ENCODE results near the gene WDR81. TPM values are rescaled to one million over a fixed set of nuclear protein-coding genes. Genes with fewer than 3 reads are reported as not detected.
A peak's percentile ranks its signal among the peaks of the same experiment; 100 is the strongest.

The WDR81 gene
- total RNA-seq, 1 donor from 2014 or later, result 18.3 TPM

- no peaks in the 10 kb centered on the region for H3K27me3 Mint-ChIP-seq
- no peaks in the 10 kb centered on the region for H3K9me3 Mint-ChIP-seq
- intact Hi-C loops (cut with micrococcal nuclease), result loop anchor here (5.0 kb wide), 1 partner anchor 57 kb away; the partner anchor contains the start of gene WDR81
- H3K4me3 Mint-ChIP-seq, result no peak overlapping the region
- peaks cover 50% of the 10 kb centered on the region for H3K36me3 Mint-ChIP-seq (ENCODE audit: low read depth)
- H3K4me1 Mint-ChIP-seq, result peaks cover 5% of the 10 kb centered on the region
- DNase-seq, result no peak
- no peak overlapping the region for H3K27ac Mint-ChIP-seq
Measured at GRCh38 chr17:1779571-1780131, 55.1 kb downstream of the WDR81 start.

- intact Hi-C loops (cut with micrococcal nuclease), result loop anchor here (5.0 kb wide), 1 partner anchor 60 kb away; the partner anchor contains the start of gene WDR81
Measured at GRCh38 chr17:1782171-1782567, 57.7 kb downstream of the WDR81 start.

GRCh38 chr17:1783271-1783670, 58.8 kb downstream of the WDR81 start:
- H3K27ac Mint-ChIP-seq, result peak overlapping the region; percentile 71
- peaks cover 51% of the 10 kb centered on the region for H3K36me3 Mint-ChIP-seq (ENCODE audit: low read depth)

More at GRCh38 chr17:1782171-1782567, 57.7 kb downstream of the WDR81 start:
- Mint-ChIP-seq H3K9me3 (no peaks in the 10 kb centered on the region), H3K36me3 (ENCODE audit: low read depth) (peaks cover 56% of the 10 kb centered on the region), H3K27me3 (no peaks in the 10 kb centered on the region), H3K4me3 (no peak overlapping the region), H3K27ac (no peak overlapping the region), H3K4me1 (peaks cover 7% of the 10 kb centered on the region)
- no peak for DNase-seq

GRCh38 chr17:1783834-1784611, 59.5 kb downstream of the WDR81 start:
- H3K4me1 Mint-ChIP-seq, result peaks cover 7% of the 10 kb centered on the region
- peak overlapping the region; percentile 71 for H3K27ac Mint-ChIP-seq
- intact Hi-C loops (cut with micrococcal nuclease), result loop anchor here (5.0 kb wide), 1 partner anchor 62 kb away; the partner anchor contains the start of gene WDR81
- H3K9me3 Mint-ChIP-seq, result no peaks in the 10 kb centered on the region
- H3K4me3 Mint-ChIP-seq, result no peak overlapping the region
- peak; percentile 66 for DNase-seq
- H3K27me3 Mint-ChIP-seq, result no peaks in the 10 kb centered on the region
- peaks cover 55% of the 10 kb centered on the region for H3K36me3 Mint-ChIP-seq (ENCODE audit: low read depth)

More at GRCh38 chr17:1783271-1783670, 58.8 kb downstream of the WDR81 start:
- Mint-ChIP-seq H3K4me3 (no peak overlapping the region), H3K9me3 (no peaks in the 10 kb centered on the region), H3K27me3 (no peaks in the 10 kb centered on the region), H3K4me1 (peaks cover 7% of the 10 kb centered on the region)
- DNase-seq, result no peak
- intact Hi-C loops (cut with micrococcal nuclease), result loop anchor here (5.0 kb wide), 1 partner anchor 61 kb away; the partner anchor contains the start of gene WDR81

- intact Hi-C loops (cut with micrococcal nuclease), result no loop called here
- peaks cover 47% of the 10 kb centered on the region for H3K36me3 Mint-ChIP-seq (ENCODE audit: low read depth)
- H3K27ac Mint-ChIP-seq, result no peak overlapping the region
- no peak for DNase-seq
- no peaks in the 10 kb centered on the region for H3K27me3 Mint-ChIP-seq
- peaks cover 7% of the 10 kb centered on the region for H3K4me1 Mint-ChIP-seq
- H3K9me3 Mint-ChIP-seq, result no peaks in the 10 kb centered on the region
- no peak overlapping the region for H3K4me3 Mint-ChIP-seq
Measured at GRCh38 chr17:1785930-1786329, 61.4 kb downstream of the WDR81 start.

- Mint-ChIP-seq H3K4me1 (peaks cover 7% of the 10 kb centered on the region), H3K27ac (no peak overlapping the region), H3K27me3 (no peaks in the 10 kb centered on the region), H3K4me3 (no peak overlapping the region), H3K36me3 (ENCODE audit: low read depth) (peaks cover 44% of the 10 kb centered on the region), H3K9me3 (no peaks in the 10 kb centered on the region)
- no peak for DNase-seq
- intact Hi-C loops (cut with micrococcal nuclease), result no loop called here
Measured at GRCh38 chr17:1786708-1787107, 62.2 kb downstream of the WDR81 start.

GRCh38 chr17:1787301-1787902, 62.9 kb downstream of the WDR81 start:
- intact Hi-C loops (cut with micrococcal nuclease), result no loop called here
- Mint-ChIP-seq H3K4me1 (peaks cover 7% of the 10 kb centered on the region), H3K36me3 (ENCODE audit: low read depth) (peaks cover 37% of the 10 kb centered on the region), H3K9me3 (no peaks in the 10 kb centered on the region), H3K27ac (no peak overlapping the region), H3K4me3 (no peak overlapping the region), H3K27me3 (no peaks in the 10 kb centered on the region)
- DNase-seq, result no peak

Other genes with a start within 250 kb of the WDR81 start
- gene MYO1C, start 232.0 kb upstream of the WDR81 start, total RNA-seq, result 37.4 and 43.4 TPM in 2 replicates
- 19.1 and 21.0 TPM in 2 replicates for gene INPP5K, start 208.1 kb upstream of the WDR81 start, total RNA-seq
- gene PITPNA, start 161.9 kb upstream of the WDR81 start, total RNA-seq, result 74.3 and 76.1 TPM in 2 replicates
- gene SLC43A2, start 95.9 kb upstream of the WDR81 start, total RNA-seq, result 2.8 and 3.4 TPM in 2 replicates
- 8.4 and 9.5 TPM in 2 replicates for gene SCARF1, start 79.0 kb upstream of the WDR81 start, total RNA-seq
- 7.3 and 11.4 TPM in 2 replicates for gene RILP, start 74.8 kb upstream of the WDR81 start, total RNA-seq
- gene PRPF8, start 39.8 kb upstream of the WDR81 start, total RNA-seq, result 432 and 442 TPM in 2 replicates
- gene TLCD2, start 14.3 kb upstream of the WDR81 start, total RNA-seq, result 0.07 and 0.14 TPM in 2 replicates
- 0.12 and 0.16 TPM in 2 replicates for gene SERPINF2, start 18.2 kb downstream of the WDR81 start, total RNA-seq
- not detected in 2 replicates for gene SERPINF1, start 37.4 kb downstream of the WDR81 start, total RNA-seq
- gene SMYD4, start 105.2 kb downstream of the WDR81 start, total RNA-seq, result 27.1 and 30.7 TPM in 2 replicates
- 234 and 238 TPM in 2 replicates for gene RPA1, start 105.3 kb downstream of the WDR81 start, total RNA-seq

Measured in activated CD4-positive, alpha-beta T cell treated with anti-CD3 and anti-CD28 coated beads, Interleukin-2, amount 10 ng/mL, durations not matched to agents 24 days and 14 days (primary cell).